Glutamatergic neuron (in vitro differentiated cells): ENCODE data around the gene EGFL7. TPM values are rescaled to one million over a fixed set of nuclear protein-coding genes. Genes with fewer than 3 reads are reported as not detected.

Source experiments
- DNase-seq: peaks from one replicate; pipeline ENCODE4 v3.0.0; 2022
- H3K27ac Mint-ChIP-seq: one replicate; pipeline ENCODE4 v1.8.0; 2020; ENCODE audit warnings: mild to moderate bottlenecking, mixed read lengths, inconsistent platforms; ENCODE audit not compliant: unreplicated experiment
- H3K27me3 Mint-ChIP-seq: one replicate; pipeline ENCODE4 v1.8.0; 2020; ENCODE audit warnings: mild to moderate bottlenecking, moderate library complexity, mixed read lengths, inconsistent platforms; ENCODE audit not compliant: unreplicated experiment
- H3K36me3 Mint-ChIP-seq: one replicate; pipeline ENCODE4 v1.8.0; 2020; ENCODE audit warnings: mild to moderate bottlenecking, mixed read lengths, inconsistent platforms; ENCODE audit not compliant: unreplicated experiment
- H3K4me1 Mint-ChIP-seq: one replicate; pipeline ENCODE4 v1.8.0; 2020; ENCODE audit warnings: mild to moderate bottlenecking, low read depth, mixed read lengths, inconsistent platforms; ENCODE audit not compliant: unreplicated experiment
- H3K4me3 Mint-ChIP-seq: one replicate; pipeline ENCODE4 v1.8.0; 2020; ENCODE audit warnings: mild to moderate bottlenecking, mixed read lengths, inconsistent platforms; ENCODE audit not compliant: unreplicated experiment
- H3K9me3 Mint-ChIP-seq: one replicate; pipeline ENCODE4 v1.8.0; 2020; ENCODE audit warnings: mild to moderate bottlenecking, moderate library complexity, mixed read lengths, inconsistent platforms; ENCODE audit not compliant: unreplicated experiment
- total RNA-seq: library from RNA; stranded (reverse); fragmentation: NEBNext Ultra II Directional; extraction: Animal tissue kit (Norgen Biotek cat#: 25700); gene quantifications from one replicate; pipeline ENCODE4 v1.2.1, GENCODE V29; 2021; ENCODE audit not compliant: unreplicated experiment
- TF ChIP-seq, protein P1 (sequence below): fragments of 200-600 bp; sonication (generic); IDR thresholded peaks from one replicate; pipeline ENCODE4 v1.5.0; 2021; ENCODE audit not compliant: partially characterized antibody, unreplicated experiment

The EGFL7 gene
- total RNA-seq, 1 donor from 2014 or later = 8.1 TPM

DNA sequence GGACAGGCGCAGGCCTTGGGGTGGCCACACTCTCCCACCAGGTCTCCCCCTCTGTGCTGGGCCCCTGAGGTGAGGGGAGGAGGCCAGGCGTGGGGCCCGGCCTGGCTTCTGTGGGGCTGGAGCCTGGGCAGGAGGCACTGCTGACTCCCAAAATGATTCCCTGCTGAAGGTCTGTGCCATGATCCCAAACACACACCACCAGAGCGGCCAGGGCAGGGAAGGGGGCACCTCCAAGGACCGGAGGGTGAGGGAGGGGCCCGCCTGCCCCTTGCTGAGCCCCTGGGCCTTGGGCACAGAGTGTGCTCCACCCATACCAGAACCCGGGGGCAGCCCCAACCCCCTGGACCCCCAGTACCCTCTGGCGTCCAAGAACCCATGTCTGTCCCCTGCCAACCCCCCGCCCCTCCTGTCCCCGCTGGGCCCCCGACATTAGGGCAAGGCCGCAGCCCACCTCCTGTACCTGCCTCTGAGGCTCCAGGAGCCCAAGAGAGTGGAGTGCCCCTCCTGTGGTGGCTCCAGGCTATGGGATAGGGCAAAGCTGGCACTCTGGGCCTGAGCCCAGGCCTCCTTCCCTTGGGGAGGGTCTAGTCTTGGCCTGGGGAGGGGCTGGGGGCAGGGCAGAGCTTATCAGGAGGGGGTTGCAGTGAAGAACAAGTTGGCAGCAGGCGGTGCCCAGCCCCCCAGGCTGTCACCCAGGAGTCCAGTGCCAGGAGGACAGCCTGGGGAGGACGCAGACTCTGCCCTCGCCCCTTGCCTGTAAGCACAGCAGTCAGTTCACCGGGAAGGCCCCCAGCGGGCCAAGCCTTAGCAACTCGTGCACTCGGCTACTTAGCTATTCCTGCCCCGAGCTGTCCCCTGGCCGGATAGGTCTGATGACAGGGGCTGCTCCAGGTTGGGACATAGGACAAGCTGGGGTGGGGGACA is 2.6 kb upstream of the EGFL7 start:
- Mint-ChIP-seq H3K4me1 (no peaks in the 10 kb centered on the region), H3K27me3 (peaks cover 3% of the 10 kb centered on the region), H3K9me3 (no peaks in the 10 kb centered on the region), H3K36me3 (no peaks in the 10 kb centered on the region), H3K27ac (no peak overlapping the region), H3K4me3 (no peak overlapping the region)
- TF ChIP-seq, protein P1, sequence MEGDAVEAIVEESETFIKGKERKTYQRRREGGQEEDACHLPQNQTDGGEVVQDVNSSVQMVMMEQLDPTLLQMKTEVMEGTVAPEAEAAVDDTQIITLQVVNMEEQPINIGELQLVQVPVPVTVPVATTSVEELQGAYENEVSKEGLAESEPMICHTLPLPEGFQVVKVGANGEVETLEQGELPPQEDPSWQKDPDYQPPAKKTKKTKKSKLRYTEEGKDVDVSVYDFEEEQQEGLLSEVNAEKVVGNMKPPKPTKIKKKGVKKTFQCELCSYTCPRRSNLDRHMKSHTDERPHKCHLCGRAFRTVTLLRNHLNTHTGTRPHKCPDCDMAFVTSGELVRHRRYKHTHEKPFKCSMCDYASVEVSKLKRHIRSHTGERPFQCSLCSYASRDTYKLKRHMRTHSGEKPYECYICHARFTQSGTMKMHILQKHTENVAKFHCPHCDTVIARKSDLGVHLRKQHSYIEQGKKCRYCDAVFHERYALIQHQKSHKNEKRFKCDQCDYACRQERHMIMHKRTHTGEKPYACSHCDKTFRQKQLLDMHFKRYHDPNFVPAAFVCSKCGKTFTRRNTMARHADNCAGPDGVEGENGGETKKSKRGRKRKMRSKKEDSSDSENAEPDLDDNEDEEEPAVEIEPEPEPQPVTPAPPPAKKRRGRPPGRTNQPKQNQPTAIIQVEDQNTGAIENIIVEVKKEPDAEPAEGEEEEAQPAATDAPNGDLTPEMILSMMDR = no peak
- DNase-seq = no peak

- H3K36me3 Mint-ChIP-seq = no peaks in the 10 kb centered on the region
- TF ChIP-seq, protein P1 = no peak
- H3K4me3 Mint-ChIP-seq = no peak overlapping the region
- no peak overlapping the region for H3K27ac Mint-ChIP-seq
- peaks cover 3% of the 10 kb centered on the region for H3K27me3 Mint-ChIP-seq
- no peaks in the 10 kb centered on the region for H3K4me1 Mint-ChIP-seq
- H3K9me3 Mint-ChIP-seq = no peaks in the 10 kb centered on the region
- peak; percentile 18 for DNase-seq
These were observed 1.7 kb upstream of the EGFL7 start for GRCh38 chr9:136660971-136661550.

- Mint-ChIP-seq H3K4me1 (no peaks in the 10 kb centered on the region), H3K4me3 (no peak overlapping the region), H3K27ac (no peak overlapping the region), H3K27me3 (peaks cover 3% of the 10 kb centered on the region), H3K9me3 (peaks cover 2% of the 10 kb centered on the region), H3K36me3 (no peaks in the 10 kb centered on the region)
- TF ChIP-seq, protein P1 = no peak
- peak; percentile 25 for DNase-seq
These were observed 933 bp upstream of the EGFL7 start for GRCh38 chr9:136661641-136662325.

DNA sequence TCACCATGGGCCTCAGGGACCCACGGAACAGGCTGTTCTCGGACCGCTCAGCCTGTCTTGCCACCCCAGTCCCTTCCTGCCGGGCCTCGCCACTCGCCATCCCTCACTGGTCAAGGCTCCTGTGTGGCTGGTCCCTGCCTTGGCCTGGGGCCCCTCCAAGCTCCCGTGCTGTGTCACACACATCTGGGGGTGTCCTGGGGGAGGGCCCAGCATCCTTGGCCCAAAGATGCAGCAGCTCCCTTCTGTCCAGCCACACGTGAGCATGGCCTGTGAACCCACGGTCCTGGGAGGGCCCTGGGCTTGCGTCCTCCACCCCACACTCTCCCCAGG is 425 bp upstream of the EGFL7 start:
- Mint-ChIP-seq H3K27me3 (peaks cover 2% of the 10 kb centered on the region), H3K4me1 (no peaks in the 10 kb centered on the region), H3K9me3 (peaks cover 2% of the 10 kb centered on the region), H3K27ac (no peak overlapping the region), H3K36me3 (no peaks in the 10 kb centered on the region), H3K4me3 (no peak overlapping the region)
- TF ChIP-seq, protein P1 = no peak
- peak; percentile 24 for DNase-seq
